GM21576 (cell line): Measurements from ENCODE around the gene TMEM204.

Experiments used
- ATAC-seq: cut with Tn5 transposase; IDR thresholded peaks from one replicate; pipeline ENCODE4 v1.9.1; 2021; ENCODE audit warnings: mild to moderate bottlenecking, moderate library complexity; ENCODE audit not compliant: unreplicated experiment

TMEM204 gene

GRCh38 chr16:1498899-1499676 lies 34.4 kb upstream of the TMEM204 start:
- ATAC-seq, result no peak

DNA sequence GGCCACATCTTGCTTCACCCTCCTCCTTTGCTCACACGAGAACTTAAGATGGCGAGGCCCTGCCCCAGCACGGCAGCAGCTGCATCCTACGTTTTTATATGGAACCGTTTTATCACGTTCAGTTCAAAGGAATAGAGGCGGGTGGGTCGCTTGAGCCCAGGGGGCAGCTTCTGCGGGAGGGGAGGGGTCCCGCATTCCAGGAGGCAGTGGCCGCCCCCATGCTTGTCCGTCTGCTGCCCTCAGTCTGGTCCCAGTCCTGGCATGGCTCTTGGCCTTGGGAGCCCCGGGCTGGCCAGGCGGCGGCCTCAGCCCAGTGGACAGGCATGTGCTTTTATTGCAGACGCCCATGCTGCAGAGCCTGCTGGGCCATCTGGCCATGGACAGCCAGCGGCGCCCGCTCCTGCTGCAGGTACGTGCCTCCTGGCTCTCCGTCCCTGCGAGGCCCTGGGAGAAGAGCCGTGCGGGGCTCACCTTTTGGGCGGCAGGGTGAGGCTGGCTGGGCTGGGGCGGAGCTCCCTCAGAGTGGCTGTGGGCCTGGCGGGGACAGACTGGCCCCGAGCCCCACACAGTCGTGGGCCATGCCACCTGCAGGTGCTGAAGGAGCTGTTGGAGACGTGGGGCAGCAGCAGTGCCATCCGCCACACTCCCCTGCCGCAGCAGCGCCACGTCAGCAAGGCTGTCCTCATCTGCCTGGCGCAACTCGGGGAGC lies 33.6 kb upstream of the TMEM204 start:
- ATAC-seq, result no peak

DNA sequence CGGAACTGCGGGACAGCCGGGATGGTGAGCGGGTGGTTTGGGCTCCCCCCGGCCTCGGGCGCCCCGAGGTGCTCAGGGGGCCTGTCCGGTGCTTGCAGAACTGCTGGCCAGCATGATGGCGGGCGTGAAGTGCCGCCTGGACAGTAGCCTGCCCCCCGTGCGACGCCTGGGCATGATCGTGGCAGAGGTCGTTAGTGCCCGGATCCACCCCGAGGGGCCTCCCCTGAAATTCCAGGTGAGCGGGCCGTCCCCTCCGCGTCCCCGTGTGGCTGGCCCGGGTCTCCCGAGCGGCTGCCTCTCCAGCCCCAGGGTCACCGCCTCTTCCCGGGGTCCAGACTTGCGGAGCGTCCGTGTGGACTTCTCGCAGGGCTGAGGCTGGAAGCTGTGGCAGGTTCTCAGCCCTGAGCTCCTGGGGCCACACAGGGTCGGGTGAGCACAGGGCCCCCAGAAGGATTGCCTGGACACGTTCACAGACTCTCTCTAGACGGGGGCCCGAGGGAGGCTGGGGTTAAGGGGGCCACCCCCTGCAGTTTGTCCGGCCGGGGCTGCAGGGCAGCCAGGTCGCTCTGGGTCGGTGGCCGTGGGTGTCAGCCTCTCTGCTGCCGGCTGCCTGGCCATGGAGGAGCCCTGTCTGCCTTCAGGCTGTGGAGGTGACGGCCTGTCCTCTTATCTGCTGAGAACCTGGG lies 32.9 kb upstream of the TMEM204 start:
- ATAC-seq, result no peak

GRCh38 chr16:1501630-1502029 lies 31.8 kb upstream of the TMEM204 start:
- no peak for ATAC-seq

- no peak for ATAC-seq
Observed at GRCh38 chr16:1502092-1503004, 31.1 kb upstream of the TMEM204 start.

DNA sequence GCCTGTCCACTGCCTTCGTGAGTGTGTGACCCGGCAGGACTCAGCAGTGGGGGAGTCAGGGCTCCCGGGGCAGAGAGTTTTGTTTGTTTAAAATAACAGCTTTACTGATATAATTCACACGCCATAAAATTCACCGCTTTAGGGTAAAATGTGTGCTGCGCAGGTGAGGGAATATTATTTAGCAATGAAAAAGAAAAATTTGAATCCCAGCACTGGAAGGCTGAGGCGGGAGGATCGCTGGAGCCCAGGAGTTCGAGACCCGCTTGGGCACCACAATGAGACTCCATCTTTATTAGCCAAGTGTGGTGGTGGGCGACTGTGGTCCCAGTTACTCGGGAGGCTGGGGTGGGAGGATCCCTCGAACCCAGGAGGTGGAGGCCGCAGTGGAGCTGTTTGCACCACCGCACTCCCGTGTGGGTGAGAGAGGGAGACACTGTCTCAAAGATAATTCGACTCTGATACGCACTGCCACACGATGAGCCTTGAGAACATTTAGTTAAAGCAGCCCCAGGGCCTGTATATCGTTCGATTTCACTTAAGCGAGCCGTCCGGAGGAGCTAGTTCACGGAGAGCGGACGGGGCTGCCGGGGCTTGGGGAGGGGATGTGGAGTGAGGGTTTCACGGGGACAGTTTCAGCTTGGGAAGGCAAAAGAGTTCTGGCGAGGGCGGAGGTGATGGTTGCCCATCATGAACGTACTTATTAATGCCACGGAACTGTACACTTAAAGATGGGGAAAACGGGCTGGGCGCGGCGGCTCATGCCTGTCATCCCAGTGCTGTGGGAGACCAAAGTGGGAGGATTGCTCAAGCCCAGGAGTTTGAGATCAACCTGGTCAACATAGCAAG lies 30.1 kb upstream of the TMEM204 start:
- no peak for ATAC-seq

DNA sequence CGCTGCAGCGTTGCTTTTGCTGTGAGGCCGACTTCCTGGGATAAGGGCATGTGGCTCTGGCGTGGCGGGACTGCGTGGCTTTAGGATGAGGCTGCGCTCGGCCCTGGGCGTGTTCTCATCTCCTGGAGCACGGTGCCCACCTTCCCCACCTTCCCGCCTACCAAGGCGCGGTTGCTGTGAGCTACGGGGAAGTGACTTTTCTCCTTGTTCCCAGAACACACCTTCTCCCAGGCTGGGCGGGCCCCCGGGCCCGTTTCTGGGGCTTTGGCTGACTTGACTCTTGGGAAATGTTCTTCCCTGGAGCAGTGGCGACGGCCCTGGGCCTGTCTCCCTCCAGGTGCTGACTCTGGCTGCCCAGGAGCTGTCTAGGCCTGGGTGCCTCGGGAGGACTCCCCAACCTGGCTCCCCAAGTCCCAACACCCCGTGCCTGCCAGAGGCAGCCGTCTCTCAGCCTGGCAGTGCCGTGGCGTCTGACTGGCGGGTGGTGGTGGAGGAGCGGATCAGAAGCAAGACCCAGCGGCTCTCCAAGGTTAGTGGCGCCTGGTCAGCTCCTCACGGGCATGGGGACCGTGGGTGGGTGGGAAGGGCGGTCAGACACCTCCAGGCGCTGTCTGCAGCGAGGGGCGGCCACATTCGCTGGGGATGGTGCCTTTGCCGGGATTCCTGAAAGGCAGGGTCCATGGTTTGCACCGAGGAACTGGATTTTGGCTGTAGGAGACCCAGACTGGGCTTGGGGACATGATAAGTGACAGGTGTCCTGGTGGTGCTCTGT lies 28.2 kb upstream of the TMEM204 start:
- no peak for ATAC-seq

GRCh38 chr16:1505912-1506311 lies 27.6 kb upstream of the TMEM204 start:
- no peak for ATAC-seq

GRCh38 chr16:1506494-1507213 lies 26.8 kb upstream of the TMEM204 start:
- no peak for ATAC-seq

- no peak for ATAC-seq
Observed at GRCh38 chr16:1508494-1509187, 24.8 kb upstream of the TMEM204 start.

- no peak for ATAC-seq
Observed at GRCh38 chr16:1509307-1510221, 23.9 kb upstream of the TMEM204 start.

GRCh38 chr16:1510272-1510671 lies 23.2 kb upstream of the TMEM204 start:
- no peak for ATAC-seq

GRCh38 chr16:1510941-1511351 lies 22.5 kb upstream of the TMEM204 start:
- no peak for ATAC-seq

GRCh38 chr16:1511662-1512569 lies 21.6 kb upstream of the TMEM204 start:
- no peak for ATAC-seq

DNA sequence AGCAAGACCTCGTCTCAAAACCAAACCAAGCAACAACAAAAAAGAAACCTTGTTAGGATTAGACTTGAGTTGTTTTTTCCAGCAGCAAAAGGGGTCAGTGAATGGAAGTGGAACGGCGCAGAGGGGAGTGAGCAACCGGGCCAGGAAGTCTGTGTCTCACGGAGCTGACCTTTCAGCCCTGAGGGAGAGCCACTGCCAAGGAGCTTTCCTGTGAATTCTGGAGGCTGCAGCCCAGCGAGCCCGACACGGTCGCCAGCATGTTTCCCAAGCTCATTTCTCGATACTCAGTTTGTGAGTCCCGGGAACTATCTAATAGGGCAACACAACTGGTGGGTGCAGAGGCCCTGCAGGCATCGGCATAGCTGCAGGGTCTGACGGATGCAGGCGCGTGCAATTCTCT lies 20.7 kb upstream of the TMEM204 start:
- ATAC-seq, result no peak

- no peak for ATAC-seq
Observed at GRCh38 chr16:1514507-1514906, 19.0 kb upstream of the TMEM204 start.
